ENCODE measurements around the gene ABCC8. TPM values are rescaled to one million over a fixed set of nuclear protein-coding genes. Genes with fewer than 3 reads are reported as not detected.

ABCC8 gene
- polyA plus RNA-seq, 1 of the 3 experiments (the other 2 are of a cell fraction) = 1.1 TPM

GRCh38 chr11:17395978-17396377, 80.7 kb downstream of the ABCC8 start:
- Histone ChIP-seq H3K4me2 (no peak overlapping the region), H3K9me2 (no peaks in the 10 kb centered on the region), H3K27ac (ENCODE audit: low read depth in 2 of 2, low read length in 1 of 2) (no peak overlapping the region), H4K20me1 (ENCODE audit: insufficient read depth) (no peaks in the 10 kb centered on the region), H3K4me3 (ENCODE audit: low read depth in 2 of 2, low read length in 1 of 2) (no peak overlapping the region), H3K4me1 (ENCODE audit: control insufficient read depth in 1 of 2, insufficient read depth in 2 of 2, low read depth in 1 of 2, low read length in 1 of 2) (no peaks in the 10 kb centered on the region; a peak in 1 of 4 replicates), H3K36me3 (replicated peaks in 1 of 2; ENCODE audit: control insufficient read depth in 1 of 2, insufficient read depth in 2 of 2, low read length in 1 of 2) (no peaks in the 10 kb centered on the region), H3K9ac (no peak overlapping the region), H2AFZ (ENCODE audit: low read depth) (no peak overlapping the region), H3K27me3 (ENCODE audit: insufficient read depth) (peaks cover 6% of the 10 kb centered on the region), H3F3A (replicated peaks; ENCODE audit: insufficient read depth) (no peaks in the 10 kb centered on the region), H3K9me3 (no peaks in the 10 kb centered on the region), H3K79me2 (ENCODE audit: insufficient read depth) (no peaks in the 10 kb centered on the region)
- POLR2A ChIA-PET = no interaction called here
- TF ChIP-seq RXRA (IDR thresholded peaks at IDR 0.05; ENCODE audit: borderline replicate concordance, low read depth) (no peak), USF2 (IDR thresholded peaks at IDR 0.05; ENCODE audit: borderline replicate concordance, low read depth, low read length) (no peak), FOXM1 (IDR thresholded peaks at IDR 0.05; ENCODE audit: low read depth) (no peak), POLR2AphosphoS5 (IDR thresholded peaks at IDR 0.05; ENCODE audit: low read depth, low read length) (no peak), MXI1 (IDR thresholded peaks at IDR 0.05; ENCODE audit: low read depth, low read length) (no peak), RCOR1 (IDR thresholded peaks at IDR 0.05; ENCODE audit: low read length) (no peak), TAF1 (IDR thresholded peaks at IDR 0.05; ENCODE audit: borderline replicate concordance, low read depth, low read length) (no peak), TEAD4 (IDR thresholded peaks at IDR 0.05; ENCODE audit: borderline replicate concordance, insufficient read depth) (no peak)
- TF ChIP-seq, protein P1, sequence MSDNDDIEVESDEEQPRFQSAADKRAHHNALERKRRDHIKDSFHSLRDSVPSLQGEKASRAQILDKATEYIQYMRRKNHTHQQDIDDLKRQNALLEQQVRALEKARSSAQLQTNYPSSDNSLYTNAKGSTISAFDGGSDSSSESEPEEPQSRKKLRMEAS (IDR thresholded peaks at IDR 0.05; ENCODE audit: low read depth) = no peak
- TF ChIP-seq, protein P2, sequence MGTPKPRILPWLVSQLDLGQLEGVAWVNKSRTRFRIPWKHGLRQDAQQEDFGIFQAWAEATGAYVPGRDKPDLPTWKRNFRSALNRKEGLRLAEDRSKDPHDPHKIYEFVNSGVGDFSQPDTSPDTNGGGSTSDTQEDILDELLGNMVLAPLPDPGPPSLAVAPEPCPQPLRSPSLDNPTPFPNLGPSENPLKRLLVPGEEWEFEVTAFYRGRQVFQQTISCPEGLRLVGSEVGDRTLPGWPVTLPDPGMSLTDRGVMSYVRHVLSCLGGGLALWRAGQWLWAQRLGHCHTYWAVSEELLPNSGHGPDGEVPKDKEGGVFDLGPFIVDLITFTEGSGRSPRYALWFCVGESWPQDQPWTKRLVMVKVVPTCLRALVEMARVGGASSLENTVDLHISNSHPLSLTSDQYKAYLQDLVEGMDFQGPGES (IDR thresholded peaks at IDR 0.05; ENCODE audit: low read depth, low read length) = no peak
- TF ChIP-seq, protein P3, sequence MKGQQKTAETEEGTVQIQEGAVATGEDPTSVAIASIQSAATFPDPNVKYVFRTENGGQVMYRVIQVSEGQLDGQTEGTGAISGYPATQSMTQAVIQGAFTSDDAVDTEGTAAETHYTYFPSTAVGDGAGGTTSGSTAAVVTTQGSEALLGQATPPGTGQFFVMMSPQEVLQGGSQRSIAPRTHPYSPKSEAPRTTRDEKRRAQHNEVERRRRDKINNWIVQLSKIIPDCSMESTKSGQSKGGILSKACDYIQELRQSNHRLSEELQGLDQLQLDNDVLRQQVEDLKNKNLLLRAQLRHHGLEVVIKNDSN (IDR thresholded peaks at IDR 0.05; ENCODE audit: borderline replicate concordance, low read depth) = no peak
- CTCF ChIA-PET = interaction anchor here (1.6 to 1.8 kb wide), 2 partner anchors 9 to 108 kb away, joined by 4 to 8 read pairs; no protein-coding TSS in a partner anchor
- WGBS (ENCODE audit: low lambda C conversion rate) = 81% methylated on average over 6 of the region's 6 CpGs
- DNase-seq = peak; percentile 8

DNA sequence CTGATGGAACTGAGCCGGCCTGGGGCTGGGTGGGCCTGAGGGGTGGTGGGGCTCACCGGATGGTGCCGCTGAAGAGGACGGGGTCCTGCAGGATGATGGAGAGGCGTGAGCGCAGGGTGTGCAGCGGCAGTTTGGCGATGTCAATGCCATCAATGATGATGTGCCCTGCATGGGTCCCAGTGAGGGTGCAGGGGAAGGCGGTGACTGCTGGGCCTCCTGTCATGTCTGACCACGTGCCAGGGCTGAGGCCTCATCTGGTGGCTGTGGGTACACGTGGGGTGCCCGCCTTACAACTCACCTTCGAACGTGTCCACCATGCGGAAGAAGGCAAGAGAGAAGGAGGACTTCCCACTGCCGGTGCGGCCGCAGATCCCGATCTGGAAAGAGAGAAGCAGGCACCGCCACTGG, 81.1 kb downstream of the ABCC8 start:
- Histone ChIP-seq H3K79me2 (ENCODE audit: insufficient read depth) (no peaks in the 10 kb centered on the region), H2AFZ (ENCODE audit: low read depth) (no peak overlapping the region), H3K9ac (no peak overlapping the region), H3K4me2 (no peak overlapping the region), H3K36me3 (replicated peaks in 1 of 2; ENCODE audit: control insufficient read depth in 1 of 2, insufficient read depth in 2 of 2, low read length in 1 of 2) (no peaks in the 10 kb centered on the region), H3K4me3 (ENCODE audit: low read depth in 2 of 2, low read length in 1 of 2) (no peak overlapping the region), H3K27me3 (ENCODE audit: insufficient read depth) (peaks cover 6% of the 10 kb centered on the region), H3K9me3 (no peaks in the 10 kb centered on the region), H3K27ac (ENCODE audit: low read depth in 2 of 2, low read length in 1 of 2) (no peak overlapping the region), H3K4me1 (ENCODE audit: control insufficient read depth in 1 of 2, insufficient read depth in 2 of 2, low read depth in 1 of 2, low read length in 1 of 2) (no peaks in the 10 kb centered on the region), H3F3A (replicated peaks; ENCODE audit: insufficient read depth) (no peaks in the 10 kb centered on the region), H3K9me2 (no peaks in the 10 kb centered on the region), H4K20me1 (ENCODE audit: insufficient read depth) (no peaks in the 10 kb centered on the region)
- 83% methylated on average over 18 of the region's 20 CpGs for WGBS (ENCODE audit: low lambda C conversion rate)
- ChIA-PET POLR2A (no interaction called here), CTCF (interaction anchor here (1.6 to 18.5 kb wide), 3 partner anchors 9 to 118 kb away, joined by 4 to 1101 read pairs (median 8); no protein-coding TSS in a partner anchor)
- TF ChIP-seq TCF12 (IDR thresholded peaks at IDR 0.05) = no peak
- no peak for TF ChIP-seq TAF1 (IDR thresholded peaks at IDR 0.05; ENCODE audit: borderline replicate concordance, low read depth, low read length)
- no peak for TF ChIP-seq PBX3 (IDR thresholded peaks at IDR 0.05)
- no peak for TF ChIP-seq EZH2phosphoT487 (IDR thresholded peaks at IDR 0.05; ENCODE audit: borderline replicate concordance, low read depth)
- no peak for TF ChIP-seq MXI1 (IDR thresholded peaks at IDR 0.05; ENCODE audit: low read depth, low read length)
- DNase-seq = peak; percentile 18

All from SK-N-SH (cell line).